H9 (cell line): ENCODE measurements around the gene VDR. TPM values are rescaled to one million over a fixed set of nuclear protein-coding genes. Genes with fewer than 3 reads are reported as not detected.
A peak's percentile ranks its signal among the peaks of the same experiment; 100 is the strongest.

Experiments used
- DNase-seq: peaks from one replicate; pipeline ENCODE4 v3.0.0-alpha.2; 2017
- H2AFZ ChIP-seq: one replicate; pipeline ENCODE4 v1.6.1; 2013; ENCODE audit warnings: mild to moderate bottlenecking, low read length, control low read depth, moderate library complexity
- H2AK5ac ChIP-seq: 2 replicates; pipeline ENCODE4 v1.6.1; 2013; ENCODE audit warnings: low read length, control low read depth, mixed read lengths; ENCODE audit not compliant: insufficient read length
- H2BK120ac ChIP-seq: one replicate; pipeline ENCODE4 v1.6.1; 2013; ENCODE audit warnings: low read depth, mild to moderate bottlenecking, low read length, control low read depth, inconsistent platforms; ENCODE audit not compliant: poor library complexity, severe bottlenecking
- H2BK12ac ChIP-seq: 2 replicates; pipeline ENCODE4 v1.6.1; 2013; ENCODE audit warnings: low read length, control low read depth, mixed read lengths, low read depth; ENCODE audit not compliant: insufficient read length
- H2BK15ac ChIP-seq: 2 replicates; pipeline ENCODE4 v1.6.1; 2013; ENCODE audit warnings: low read depth, low read length, control low read depth
- H2BK20ac ChIP-seq: one replicate; pipeline ENCODE4 v1.6.1; 2013; ENCODE audit warnings: low read depth, mild to moderate bottlenecking, low read length, control low read depth, inconsistent platforms; ENCODE audit not compliant: poor library complexity, severe bottlenecking
- H2BK5ac ChIP-seq: 2 replicates; pipeline ENCODE4 v1.6.1; 2013; ENCODE audit warnings: low read length, control low read depth, mixed read lengths; ENCODE audit not compliant: insufficient read length
- H3K14ac ChIP-seq: 2 replicates; pipeline ENCODE4 v1.6.1; 2013; ENCODE audit warnings: low read length, control low read depth; ENCODE audit not compliant: insufficient read depth
- H3K18ac ChIP-seq: 2 replicates; pipeline ENCODE4 v1.6.1; 2013; ENCODE audit warnings: low read depth, mild to moderate bottlenecking, mixed read lengths, low read length, control low read depth; ENCODE audit not compliant: insufficient read length
- H3K23ac ChIP-seq: 2 replicates; pipeline ENCODE4 v1.6.1; 2013; ENCODE audit warnings: low read length, control low read depth, mixed read lengths, low read depth; ENCODE audit not compliant: insufficient read length
- H3K23me2 ChIP-seq: 2 replicates; pipeline ENCODE4 v1.6.1; 2013; ENCODE audit warnings: low read depth, mild to moderate bottlenecking, mixed read lengths, low read length, control low read depth; ENCODE audit not compliant: insufficient read length, poor library complexity, severe bottlenecking
- H3K27ac ChIP-seq: 2 replicates; pipeline ENCODE4 v1.5.1; 2013; ENCODE audit warnings: low read length, control low read depth, mixed read lengths, low read depth; ENCODE audit not compliant: insufficient read length
- H3K27me3 ChIP-seq: 2 replicates; pipeline ENCODE4 v1.6.1; 2013; ENCODE audit warnings: low read length, control low read depth, inconsistent platforms; ENCODE audit not compliant: insufficient read depth
- H3K4ac ChIP-seq: 2 replicates; pipeline ENCODE4 v1.6.1; 2013; ENCODE audit warnings: low read depth, mild to moderate bottlenecking, control low read depth, inconsistent platforms, low read length, moderate library complexity
- H3K4me1 ChIP-seq: 2 replicates; pipeline ENCODE4 v1.6.1; 2013; ENCODE audit warnings: low read length, control low read depth, inconsistent platforms; ENCODE audit not compliant: insufficient read depth
- H3K4me2 ChIP-seq: 2 replicates; pipeline ENCODE4 v1.6.1; 2013; ENCODE audit warnings: low read length, control low read depth, mixed read lengths; ENCODE audit not compliant: insufficient read length, insufficient read depth
- H3K56ac ChIP-seq: 2 replicates; pipeline ENCODE4 v1.6.1; 2013; ENCODE audit warnings: low read depth, mild to moderate bottlenecking, mixed read lengths, low read length, control low read depth; ENCODE audit not compliant: insufficient read length
- H3K79me1 ChIP-seq: 2 replicates; pipeline ENCODE4 v1.6.1; 2013; ENCODE audit warnings: low read depth, mild to moderate bottlenecking, moderate library complexity, low read length, control low read depth, inconsistent platforms; ENCODE audit not compliant: insufficient read depth, poor library complexity, severe bottlenecking
- H3K79me2 ChIP-seq: 2 replicates; pipeline ENCODE4 v1.6.1; 2013; ENCODE audit warnings: low read length, control low read depth, inconsistent platforms; ENCODE audit not compliant: insufficient read depth
- H3K9ac ChIP-seq: 2 replicates; pipeline ENCODE4 v1.6.1; 2013; ENCODE audit warnings: low read length, control low read depth, mixed read lengths; ENCODE audit not compliant: insufficient read length; ENCODE audit errors: extremely low read depth
- H3K9me3 ChIP-seq: one replicate; pipeline ENCODE4 v1.6.1; 2013; ENCODE audit warnings: low read depth, low read length, inconsistent platforms; ENCODE audit not compliant: control insufficient read depth
- H3T11ph ChIP-seq: one replicate; pipeline ENCODE4 v1.6.1; 2013; ENCODE audit warnings: mild to moderate bottlenecking, low read length, control low read depth, inconsistent platforms
- H4K20me1 ChIP-seq: one replicate; pipeline ENCODE4 v1.6.1; 2013; ENCODE audit not compliant: control insufficient read depth, insufficient read length, insufficient read depth
- H4K5ac ChIP-seq: 2 replicates; pipeline ENCODE4 v1.6.1; 2013; ENCODE audit warnings: low read depth, mild to moderate bottlenecking, mixed read lengths, low read length, control low read depth; ENCODE audit not compliant: insufficient read length
- H4K8ac ChIP-seq: replicated peaks from 2 replicates; pipeline ENCODE4 v1.6.1; 2013; ENCODE audit warnings: low read length, control low read depth, mixed read lengths, low read depth; ENCODE audit not compliant: insufficient read length
- H4K91ac ChIP-seq: 2 replicates; pipeline ENCODE4 v1.6.1; 2013; ENCODE audit warnings: low read depth, mild to moderate bottlenecking, moderate library complexity, mixed read lengths, low read length, control low read depth; ENCODE audit not compliant: insufficient read length
- H3K27ac Mint-ChIP-seq, 3 experiments: 2 replicates in 2 of 3; 3 replicates in 1 of 3; pipeline ENCODE4 v1.8.0; 2020 to 2021; ENCODE audit warnings: mixed read lengths in 3 of 3, mild to moderate bottlenecking in 1 of 3, moderate library complexity in 1 of 3
- H3K27me3 Mint-ChIP-seq: 2 replicates; pipeline ENCODE4 v1.8.0; 2021; ENCODE audit warnings: low read depth, mild to moderate bottlenecking, moderate library complexity, mixed read lengths
- H3K36me3 Mint-ChIP-seq, 3 experiments: 2 replicates in 2 of 3; 3 replicates in 1 of 3; pipeline ENCODE4 v1.8.0; 2020 to 2021; ENCODE audit warnings: low read depth in 3 of 3, mixed read lengths in 3 of 3; ENCODE audit not compliant: insufficient read depth in 1 of 3
- H3K4me1 Mint-ChIP-seq, 2 experiments: 2 replicates each; pipeline ENCODE4 v1.8.0; 2020; ENCODE audit warnings: mixed read lengths in 2 of 2
- H3K4me3 Mint-ChIP-seq, 2 experiments: 2 replicates in 1 of 2; 3 replicates in 1 of 2; pipeline ENCODE4 v1.8.0; 2020 to 2021; ENCODE audit warnings: mild to moderate bottlenecking in 2 of 2, mixed read lengths in 2 of 2, moderate library complexity in 1 of 2
- H3K9me3 Mint-ChIP-seq, 2 experiments: 2 replicates in 1 of 2; 3 replicates in 1 of 2; pipeline ENCODE4 v1.8.0; 2020; ENCODE audit warnings: mild to moderate bottlenecking in 2 of 2, mixed read lengths in 2 of 2, moderate library complexity in 1 of 2
- WGBS: extraction: QIAGEN DNeasy Blood & Tissue Kit; methylation state at CpG from one replicate; pipeline ENCODE4 v1.1.7; 2013; ENCODE audit warnings: missing lambda C conversion rate, low lambda C conversion rate, mixed read lengths; ENCODE audit not compliant: insufficient read length; ENCODE audit errors: extremely low coverage; 5-methylcytosine and 5-hydroxymethylcytosine counted together
- total RNA-seq: library from RNA; stranded (reverse); gene quantifications from 2 replicates; pipeline ENCODE4 v1.2.1, GENCODE V29; 2021
- TF ChIP-seq, protein P1 (sequence below): fragments of 200-600 bp; sonication (generic); conservative IDR thresholded peaks from 3 replicates; pipeline ENCODE4 v1.8.0; 2021; ENCODE audit warnings: antibody characterized with exemption, mild to moderate bottlenecking

VDR gene
- total RNA-seq, 1 experiment from 2014 or later = 0.61 TPM

DNA sequence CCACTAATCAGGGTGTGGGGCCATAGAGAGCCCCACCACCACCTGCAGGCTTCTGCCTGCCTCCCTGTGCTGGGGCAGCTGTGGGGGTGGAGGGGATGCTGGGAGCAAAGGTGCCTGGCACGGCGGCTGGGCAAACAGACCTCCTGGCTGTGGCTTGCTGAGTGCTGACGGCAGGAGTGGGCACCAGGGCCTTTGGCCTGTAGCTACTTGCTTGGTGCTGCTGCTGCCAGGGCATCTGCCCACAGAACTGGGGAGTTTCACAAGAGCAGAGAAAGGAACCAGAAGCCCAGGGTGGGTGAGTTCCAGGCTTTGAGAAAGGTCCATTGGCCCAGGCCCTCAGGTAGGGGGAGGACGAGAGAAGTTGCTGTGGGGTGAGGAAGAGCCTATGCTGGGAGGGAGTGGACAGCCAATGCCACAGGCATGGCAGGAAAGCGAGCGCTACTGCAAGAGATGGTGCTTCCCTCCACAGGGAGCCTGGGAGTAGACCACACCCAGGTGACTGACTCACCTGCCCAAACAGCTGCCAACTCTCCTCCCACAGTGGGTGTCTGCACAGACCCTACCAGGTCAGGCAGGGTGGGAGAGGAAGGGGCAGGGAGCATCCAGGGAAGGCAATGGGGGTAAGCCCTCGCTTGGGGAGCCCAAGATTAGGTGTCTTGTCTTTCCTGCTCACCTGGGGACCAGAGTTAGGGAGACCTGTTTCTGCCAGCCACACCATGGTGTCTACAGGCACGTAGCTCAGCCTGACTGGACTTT is 46.1 kb downstream of the VDR start:
- no peaks in the 10 kb centered on the region for H3K36me3 Mint-ChIP-seq
- H3K56ac ChIP-seq = no peak overlapping the region
- no peaks in the 10 kb centered on the region for H3K79me1 ChIP-seq
- no peaks in the 10 kb centered on the region for H3K4me1 ChIP-seq
- no peak overlapping the region for H2BK15ac ChIP-seq
- no peak overlapping the region for H3K4me3 Mint-ChIP-seq
- H2BK5ac ChIP-seq = no peak overlapping the region
- no peak overlapping the region for H2BK20ac ChIP-seq
- no peak overlapping the region for H4K5ac ChIP-seq
- no peak overlapping the region for H3K9ac ChIP-seq
- H3K4me2 ChIP-seq = no peak overlapping the region
- peak; percentile 25 for DNase-seq
- H2BK120ac ChIP-seq = no peak overlapping the region
- H4K91ac ChIP-seq = no peak overlapping the region
- H3K4ac ChIP-seq = no peak overlapping the region
- H3K79me2 ChIP-seq = no peaks in the 10 kb centered on the region
- peaks cover 5% of the 10 kb centered on the region for H3K27me3 Mint-ChIP-seq
- H3K9me3 ChIP-seq = no peaks in the 10 kb centered on the region
- no peak overlapping the region for H2AK5ac ChIP-seq
- H3K18ac ChIP-seq = no peak overlapping the region
- no peak overlapping the region for H4K8ac ChIP-seq
- H3K14ac ChIP-seq = no peak overlapping the region
- H3K4me1 Mint-ChIP-seq = no peaks in the 10 kb centered on the region
- H3K23ac ChIP-seq = no peak overlapping the region
- no peaks in the 10 kb centered on the region for H3K27me3 ChIP-seq
- no peak overlapping the region for H3T11ph ChIP-seq
- TF ChIP-seq, protein P1, sequence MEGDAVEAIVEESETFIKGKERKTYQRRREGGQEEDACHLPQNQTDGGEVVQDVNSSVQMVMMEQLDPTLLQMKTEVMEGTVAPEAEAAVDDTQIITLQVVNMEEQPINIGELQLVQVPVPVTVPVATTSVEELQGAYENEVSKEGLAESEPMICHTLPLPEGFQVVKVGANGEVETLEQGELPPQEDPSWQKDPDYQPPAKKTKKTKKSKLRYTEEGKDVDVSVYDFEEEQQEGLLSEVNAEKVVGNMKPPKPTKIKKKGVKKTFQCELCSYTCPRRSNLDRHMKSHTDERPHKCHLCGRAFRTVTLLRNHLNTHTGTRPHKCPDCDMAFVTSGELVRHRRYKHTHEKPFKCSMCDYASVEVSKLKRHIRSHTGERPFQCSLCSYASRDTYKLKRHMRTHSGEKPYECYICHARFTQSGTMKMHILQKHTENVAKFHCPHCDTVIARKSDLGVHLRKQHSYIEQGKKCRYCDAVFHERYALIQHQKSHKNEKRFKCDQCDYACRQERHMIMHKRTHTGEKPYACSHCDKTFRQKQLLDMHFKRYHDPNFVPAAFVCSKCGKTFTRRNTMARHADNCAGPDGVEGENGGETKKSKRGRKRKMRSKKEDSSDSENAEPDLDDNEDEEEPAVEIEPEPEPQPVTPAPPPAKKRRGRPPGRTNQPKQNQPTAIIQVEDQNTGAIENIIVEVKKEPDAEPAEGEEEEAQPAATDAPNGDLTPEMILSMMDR = no peak
- H2AFZ ChIP-seq = no peak overlapping the region
- H3K23me2 ChIP-seq = no peaks in the 10 kb centered on the region
- no peak overlapping the region for H2BK12ac ChIP-seq
- no peaks in the 10 kb centered on the region for H4K20me1 ChIP-seq
- no peak overlapping the region; a peak in 1 of 7 replicates for H3K27ac Mint-ChIP-seq
- H3K27ac ChIP-seq = no peak overlapping the region
- H3K9me3 Mint-ChIP-seq = no peaks in the 10 kb centered on the region
- no CpG with 5 or more reads among the region's 8 CpGs for WGBS
